Chondrocyte (in vitro differentiated cells): Measurements from ENCODE around the gene ZNF655. TPM values are rescaled to one million over a fixed set of nuclear protein-coding genes. Genes with fewer than 3 reads are reported as not detected.
"Not testable (repeated sequence)": the region's sequence is repeated elsewhere in the genome, so short reads cannot be mapped to it uniquely, and the experiment has no call there.

Experiments
- DNase-seq: peaks from one replicate; pipeline ENCODE4 v3.0.0; 2021; ENCODE audit warnings: mixed read lengths, low spot score
- H3K27ac Mint-ChIP-seq: one replicate; pipeline ENCODE4 v1.8.0; 2021; ENCODE audit warnings: mild to moderate bottlenecking, moderate library complexity, mixed read lengths; ENCODE audit not compliant: unreplicated experiment
- H3K27me3 Mint-ChIP-seq: 2 replicates; pipeline ENCODE4 v1.8.0; 2021; ENCODE audit warnings: low read depth, mixed read lengths
- H3K36me3 Mint-ChIP-seq: 2 replicates; pipeline ENCODE4 v1.8.0; 2021; ENCODE audit warnings: low read depth, mixed read lengths
- H3K4me1 Mint-ChIP-seq: 2 replicates; pipeline ENCODE4 v1.8.0; 2021; ENCODE audit warnings: low read depth, mild to moderate bottlenecking, mixed read lengths
- H3K4me3 Mint-ChIP-seq: one replicate; pipeline ENCODE4 v1.8.0; 2021; ENCODE audit warnings: mild to moderate bottlenecking, moderate library complexity, mixed read lengths; ENCODE audit not compliant: unreplicated experiment
- H3K9me3 Mint-ChIP-seq: 2 replicates; pipeline ENCODE4 v1.8.0; 2021; ENCODE audit warnings: low read depth, mixed read lengths
- total RNA-seq: library from RNA; stranded (reverse); gene quantifications from 3 replicates; pipeline ENCODE4 v1.2.1, GENCODE V29; 2021
- TF ChIP-seq, protein P1 (sequence below): fragments of 200-600 bp; sonication (generic); IDR thresholded peaks from 2 replicates; pipeline ENCODE4 v1.5.0; 2021; ENCODE audit warnings: antibody characterized with exemption, mild to moderate bottlenecking, moderate library complexity

ZNF655 gene
- total RNA-seq, 1 donor from 2014 or later: 38.8 TPM

DNA sequence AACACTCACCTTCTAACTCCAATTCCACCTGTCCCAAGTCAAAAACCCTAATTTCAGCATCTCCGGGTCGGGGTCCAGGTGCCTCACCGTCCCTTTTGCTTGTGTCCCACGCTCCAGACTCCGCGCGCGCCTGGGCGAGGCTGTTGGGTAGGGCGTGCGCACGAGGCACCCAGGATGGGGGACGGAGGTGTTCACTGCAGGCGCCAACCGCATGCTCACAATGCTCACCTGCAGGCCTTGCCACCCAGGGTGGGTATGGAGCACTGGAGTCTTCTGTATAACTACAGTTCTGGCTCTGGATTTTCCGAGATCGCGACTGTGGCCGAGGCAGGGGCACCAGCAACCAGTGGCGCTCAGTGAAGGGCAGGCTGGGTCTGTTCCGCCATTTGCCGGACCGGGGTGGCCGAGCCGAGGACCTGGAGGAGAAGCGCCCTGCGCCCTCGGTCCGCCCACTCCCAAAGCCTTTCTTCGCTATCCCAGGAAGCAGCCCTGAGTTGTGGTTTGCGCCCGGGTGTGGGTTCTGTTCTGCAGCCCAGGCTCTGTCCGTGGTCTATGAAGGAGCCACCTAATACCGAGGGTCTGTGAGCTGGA is 15.3 kb upstream of the ZNF655 start:
- no peaks in the 10 kb centered on the region for H3K4me1 Mint-ChIP-seq
- DNase-seq: no peak
- peaks cover 38% of the 10 kb centered on the region for H3K9me3 Mint-ChIP-seq
- H3K27me3 Mint-ChIP-seq: no peaks in the 10 kb centered on the region
- H3K36me3 Mint-ChIP-seq: peaks cover 20% of the 10 kb centered on the region
- H3K27ac Mint-ChIP-seq: no peak overlapping the region
- TF ChIP-seq, protein P1, sequence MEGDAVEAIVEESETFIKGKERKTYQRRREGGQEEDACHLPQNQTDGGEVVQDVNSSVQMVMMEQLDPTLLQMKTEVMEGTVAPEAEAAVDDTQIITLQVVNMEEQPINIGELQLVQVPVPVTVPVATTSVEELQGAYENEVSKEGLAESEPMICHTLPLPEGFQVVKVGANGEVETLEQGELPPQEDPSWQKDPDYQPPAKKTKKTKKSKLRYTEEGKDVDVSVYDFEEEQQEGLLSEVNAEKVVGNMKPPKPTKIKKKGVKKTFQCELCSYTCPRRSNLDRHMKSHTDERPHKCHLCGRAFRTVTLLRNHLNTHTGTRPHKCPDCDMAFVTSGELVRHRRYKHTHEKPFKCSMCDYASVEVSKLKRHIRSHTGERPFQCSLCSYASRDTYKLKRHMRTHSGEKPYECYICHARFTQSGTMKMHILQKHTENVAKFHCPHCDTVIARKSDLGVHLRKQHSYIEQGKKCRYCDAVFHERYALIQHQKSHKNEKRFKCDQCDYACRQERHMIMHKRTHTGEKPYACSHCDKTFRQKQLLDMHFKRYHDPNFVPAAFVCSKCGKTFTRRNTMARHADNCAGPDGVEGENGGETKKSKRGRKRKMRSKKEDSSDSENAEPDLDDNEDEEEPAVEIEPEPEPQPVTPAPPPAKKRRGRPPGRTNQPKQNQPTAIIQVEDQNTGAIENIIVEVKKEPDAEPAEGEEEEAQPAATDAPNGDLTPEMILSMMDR: no peak
- no peak overlapping the region for H3K4me3 Mint-ChIP-seq

DNA sequence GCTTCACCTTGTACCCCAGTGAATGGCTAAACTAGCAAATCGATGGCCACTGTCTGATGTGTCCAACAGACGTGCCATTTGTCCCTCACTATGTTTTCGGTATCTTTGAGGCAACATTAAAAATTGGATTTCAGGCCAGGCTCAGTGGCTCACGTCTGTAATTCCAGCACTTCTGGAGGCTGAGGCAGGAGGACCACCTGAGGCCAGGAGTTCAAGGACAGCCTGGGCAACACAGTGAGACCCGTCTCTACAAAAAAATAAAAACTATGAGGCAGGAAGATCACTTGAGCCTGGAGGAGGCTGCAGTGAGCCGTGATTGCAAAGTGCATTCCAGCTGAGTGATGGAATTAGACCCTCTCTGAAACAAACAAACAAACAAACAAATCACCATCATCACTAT is 14.5 kb upstream of the ZNF655 start:
- H3K27me3 Mint-ChIP-seq: no peaks in the 10 kb centered on the region
- TF ChIP-seq, protein P1: no peak
- H3K9me3 Mint-ChIP-seq: peaks cover 35% of the 10 kb centered on the region
- H3K36me3 Mint-ChIP-seq: peaks cover 23% of the 10 kb centered on the region
- no peak overlapping the region for H3K27ac Mint-ChIP-seq
- H3K4me1 Mint-ChIP-seq: no peaks in the 10 kb centered on the region
- no peak for DNase-seq
- no peak overlapping the region for H3K4me3 Mint-ChIP-seq

DNA sequence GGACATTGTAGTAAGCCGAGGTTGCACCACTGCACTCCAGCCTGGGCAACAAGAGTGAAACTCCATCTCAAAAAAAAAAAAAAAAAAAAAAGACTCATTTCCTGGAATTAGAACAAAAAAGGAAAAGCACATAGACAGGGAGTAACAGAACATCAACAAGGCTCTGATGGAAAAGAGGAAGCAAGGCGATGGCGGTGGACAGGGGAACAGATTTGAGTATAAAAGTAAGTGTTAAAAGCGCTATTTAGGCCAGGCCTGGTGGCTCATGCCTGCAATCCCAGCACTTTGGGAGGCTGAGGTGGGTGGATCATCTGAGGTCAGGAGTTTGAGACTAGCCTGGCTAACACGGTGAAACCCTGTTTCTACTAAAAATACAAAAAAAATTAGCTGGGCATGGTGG is 13.1 kb upstream of the ZNF655 start:
- DNase-seq, H3K27me3 Mint-ChIP-seq, H3K4me3 Mint-ChIP-seq, H3K4me1 Mint-ChIP-seq, H3K27ac Mint-ChIP-seq: not testable (repeated sequence)
- Mint-ChIP-seq H3K36me3 (peaks cover 23% of the 10 kb centered on the region), H3K9me3 (peaks cover 29% of the 10 kb centered on the region)

DNA sequence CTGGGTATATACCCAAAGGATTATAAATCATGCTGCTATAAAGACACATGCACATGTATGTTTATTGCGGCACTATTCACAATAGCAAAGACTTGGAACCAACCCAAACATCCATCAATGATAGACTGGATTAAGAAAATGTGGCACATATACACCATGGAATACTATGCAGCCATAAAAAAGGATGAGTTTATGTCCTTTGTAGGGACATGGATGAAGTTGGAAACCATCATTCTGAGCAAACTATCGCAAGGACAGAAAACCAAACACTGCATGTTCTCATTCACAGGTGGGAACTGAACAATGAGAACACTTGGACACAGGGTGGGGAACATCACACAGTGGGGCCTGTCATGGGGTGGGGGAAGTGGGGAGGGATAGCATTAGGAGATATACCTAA is 8.9 kb upstream of the ZNF655 start:
- DNase-seq, H3K27ac Mint-ChIP-seq, H3K4me3 Mint-ChIP-seq, H3K27me3 Mint-ChIP-seq: not testable (repeated sequence)
- Mint-ChIP-seq H3K9me3 (peaks cover 14% of the 10 kb centered on the region), H3K4me1 (peaks cover 23% of the 10 kb centered on the region), H3K36me3 (peaks cover 10% of the 10 kb centered on the region)

DNA sequence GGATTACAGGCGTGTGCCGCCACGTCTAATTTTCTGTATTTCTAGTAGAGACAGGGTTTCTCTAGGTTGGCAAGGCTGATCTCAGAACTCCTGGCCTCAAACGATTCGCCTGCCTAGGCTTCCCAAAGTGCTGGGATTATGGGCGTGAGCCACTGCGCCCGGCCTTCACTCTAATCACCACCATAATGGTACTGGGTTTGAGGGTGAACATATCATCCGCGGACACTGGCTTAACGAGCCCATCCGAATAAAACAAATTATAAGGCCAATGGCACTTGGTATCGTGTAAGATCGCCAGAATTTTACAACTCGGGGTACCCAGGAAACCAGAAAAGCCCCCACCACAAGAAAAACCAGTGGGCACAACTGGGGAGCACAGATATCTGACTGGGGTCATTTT is 7.1 kb upstream of the ZNF655 start:
- Mint-ChIP-seq H3K27me3 (no peaks in the 10 kb centered on the region), H3K4me3 (peak overlapping the region; percentile 81), H3K27ac (peak overlapping the region; percentile 87), H3K9me3 (peaks cover 14% of the 10 kb centered on the region), H3K36me3 (peaks cover 11% of the 10 kb centered on the region), H3K4me1 (peaks cover 23% of the 10 kb centered on the region)
- no peak for DNase-seq
- TF ChIP-seq, protein P1: no peak

DNA sequence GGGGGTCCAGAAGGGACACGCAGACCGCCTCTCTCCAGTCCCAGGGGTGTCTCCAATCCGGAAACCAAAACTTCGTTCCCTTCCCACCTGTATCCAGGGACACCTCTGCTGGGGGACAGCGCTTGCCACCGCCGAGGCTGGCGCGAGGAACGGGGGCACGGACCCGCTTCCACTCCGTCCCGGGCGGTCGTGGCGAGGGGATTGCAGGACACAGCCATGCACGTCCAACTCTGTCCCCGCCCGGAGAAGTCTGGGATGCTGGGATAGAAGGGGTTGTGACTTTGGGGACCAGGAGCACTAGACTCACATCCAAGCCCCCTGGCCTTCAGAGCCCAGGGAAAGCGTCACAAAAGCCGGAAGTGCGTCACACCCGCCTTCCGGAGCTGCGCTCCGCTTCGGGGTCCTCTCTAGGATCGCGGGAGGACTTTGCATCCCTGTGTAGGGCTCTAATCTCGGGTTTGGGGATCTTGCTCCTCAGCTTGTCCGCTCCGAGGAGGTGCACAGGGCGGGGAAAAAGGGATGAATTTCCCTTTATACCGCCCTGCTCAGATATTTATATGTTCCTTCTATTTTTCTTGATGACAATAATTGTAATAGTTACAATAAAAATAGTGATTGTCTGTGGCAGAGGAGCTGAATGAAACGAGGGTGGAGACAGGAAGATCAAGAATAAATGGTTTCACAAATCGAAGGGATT is 6.5 kb upstream of the ZNF655 start, which contains the start of gene FAM200A:
TSS of gene FAM200A (minus strand) at position 348 of the 697 bp plus-strand sequence. CDS start 3,707 bp downstream, outside the sequence.
- peaks cover 10% of the 10 kb centered on the region for H3K36me3 Mint-ChIP-seq
- TF ChIP-seq, protein P1: no peak
- H3K27ac Mint-ChIP-seq: peak within 1 kb of the TSS; percentile 87
- peaks cover 23% of the 10 kb centered on the region for H3K4me1 Mint-ChIP-seq
- H3K4me3 Mint-ChIP-seq: peak within 1 kb of the TSS; percentile 81
- H3K9me3 Mint-ChIP-seq: peaks cover 10% of the 10 kb centered on the region
- no peak for DNase-seq
- H3K27me3 Mint-ChIP-seq: no peaks in the 10 kb centered on the region
